Adrenal gland (tissue), 19 donors: Measurements from ENCODE around the gene FBLL1. TPM values are rescaled to one million over a fixed set of nuclear protein-coding genes. Genes with fewer than 3 reads are reported as not detected.
A peak's percentile ranks its signal among the peaks of the same experiment; 100 is the strongest.

Experiments used
- DNase-seq, 7 donors: peaks; one replicate each; pipeline ENCODE4 v3.0.0-alpha.2; 2019 to 2020
- H3K27ac ChIP-seq, 5 donors: fragments of 200-600 bp; sonication (generic) in 4 of 5; 1 replicate in 3 of 5; 2 replicates in 2 of 5; pipeline versions ENCODE4 v1.5.1 to v1.8.0; 2016 to 2020; ENCODE audit warnings: mild to moderate bottlenecking in 1 of 5
- H3K27me3 ChIP-seq: fragments of 200-600 bp; 2 replicates; pipeline ENCODE4 v1.8.0; 2021
- H3K36me3 ChIP-seq, 2 donors: fragments of 200-600 bp; replicated peaks in 1 of 2; 1 replicate in 1 of 2; 2 replicates in 1 of 2; pipeline versions ENCODE4 v1.5.1 to v1.8.0; 2018 to 2022
- H3K4me1 ChIP-seq, 2 donors: fragments of 200-600 bp; replicated peaks in 1 of 2; 1 replicate in 1 of 2; 2 replicates in 1 of 2; pipeline versions ENCODE4 v1.5.1 to v1.8.0; 2018 to 2021
- H3K4me3 ChIP-seq, 4 donors: fragments of 200-600 bp; sonication (generic) in 3 of 4; one replicate each; pipeline ENCODE4 v1.5.1; 2016 to 2018
- H3K9me3 ChIP-seq, 3 donors: fragments of 200-600 bp; sonication (generic) in 1 of 3; replicated peaks in 1 of 3; 1 replicate in 2 of 3; 2 replicates in 1 of 3; pipeline versions ENCODE4 v1.5.1 to v1.8.0; 2016 to 2021
- POLR2A ChIP-seq, 2 donors: fragments of 450-650 bp; IDR thresholded peaks; one replicate each; pipeline ENCODE4 v1.6.1; 2017; ENCODE audit warnings: antibody characterized with exemption in 2 of 2, mild to moderate bottlenecking in 2 of 2, moderate library complexity in 1 of 2
- WGBS, 4 donors: extraction: QIAGEN DNeasy Blood & Tissue Kit in 2 of 4; methylation state at CpG; one replicate each; pipeline versions ENCODE4 v1.1.5 to v1.1.7; 2013 to 2017; 5-methylcytosine and 5-hydroxymethylcytosine counted together
- intact Hi-C, 2 donors: fragments of 100-400 bp; cut with DNase I; formaldehyde crosslinking; loops; one replicate each; pipeline versions ENCODE4 v1.14.1 to v1.15.0; 2022 to 2023
- long read RNA-seq, 10 donors: library from polyadenylated mRNA in 3 of 10; unstranded in 2 of 10; stranded (forward) in 1 of 10; transcript quantifications; one replicate each; pipeline ENCODE4 v2.0.0 and lab custom pipeline, GENCODE V29; 2021 to 2026
- polyA plus RNA-seq, 3 donors: library from polyadenylated mRNA; stranded (reverse); fragments of 200-250 nt in 2 of 3; fragments of 350-450 nt in 1 of 3; fragmentation: Illumina TruSeq in 1 of 3; extraction: RNeasy Lipid Tissue Mini Kit (QIAGEN cat#74804) in 1 of 3; gene quantifications; one replicate each; pipeline ENCODE4 v1.2.3, GENCODE V29; 2013 to 2014
- total RNA-seq, 9 donors: library from RNA; depleted of rRNA in 4 of 9; stranded (reverse); fragments of >200 nt in 4 of 9; fragments of 120-200 nt in 1 of 9; fragmentation: NEBNext Ultra II Directional in 1 of 9; extraction: Animal tissue kit (Norgen Biotek cat#: 25700) in 1 of 9; gene quantifications; one replicate each; pipeline versions ENCODE4 v1.1.0 to v1.2.4, GENCODE V29; 2013 to 2023
- TF ChIP-seq, protein P1 (sequence below), 6 experiments: fragments of 450-650 bp in 4 of 6; fragments of 200-600 bp in 2 of 6; sonication (generic) in 1 of 6; IDR thresholded peaks; 1 replicate in 5 of 6; 2 replicates in 1 of 6; pipeline versions ENCODE4 v1.5.1 to v1.8.0; 2016 to 2021; ENCODE audit warnings: antibody characterized with exemption in 6 of 6, mild to moderate bottlenecking in 2 of 6, moderate library complexity in 1 of 6
- donor health status: healthy with polysubstance abuse.
- donor health status: Bipolar disorder and iron deficiency.
- donor health status: DM: yes; HTN: yes; CAD: no.
- donor health status: DM: no; HTN: no; CAD: no.
- donor health status: DM: no; HTN: no; CAD: no.
- donor health status: DM: yes; HTN: yes; CAD: no.

The FBLL1 gene
- total RNA-seq (1 to 10 TPM in 4 of 9 donors, under 1 TPM in 4, not detected in 1; 0.31 to 4.3 (median 0.93) TPM), polyA plus RNA-seq (1 to 10 TPM in 2 of 3 donors, under 1 TPM in 1; 0.40 to 3.1 (median 2.1) TPM)
- long read RNA-seq, donor 1, partial matches to known transcripts = 0 of 1 reads
- long read RNA-seq, donor 1, other reads (novel, unspliced or antisense) = 0 of 1 reads
- long read RNA-seq, donor 2, transcript FBLL1-201 (1 exons, 1,519 nt) = major isoform, 5 of 5 reads
- long read RNA-seq, donor 2, partial matches to known transcripts = 0 of 5 reads
- long read RNA-seq, donor 2, other reads (novel, unspliced or antisense) = 0 of 5 reads
- long read RNA-seq, donor 3 = 0 reads
- long read RNA-seq, donor 4 = 0 reads
- long read RNA-seq, donor 5, transcript FBLL1-201 (1 exons, 1,519 nt) = major isoform, 6 of 6 reads
- long read RNA-seq, donor 5, partial matches to known transcripts = 0 of 6 reads
- long read RNA-seq, donor 5, other reads (novel, unspliced or antisense) = 0 of 6 reads
- long read RNA-seq, donor 6 = 0 reads
- long read RNA-seq, donor 7 = 0 reads
- long read RNA-seq, donor 8, partial matches to known transcripts = 0 of 4 reads
- long read RNA-seq, donor 8, other reads (novel, unspliced or antisense) = 0 of 4 reads
- long read RNA-seq, donor 9 = 0 reads
- long read RNA-seq, donor 10, partial matches to known transcripts = 0 of 1 reads
- long read RNA-seq, donor 10, other reads (novel, unspliced or antisense) = 0 of 1 reads

DNA sequence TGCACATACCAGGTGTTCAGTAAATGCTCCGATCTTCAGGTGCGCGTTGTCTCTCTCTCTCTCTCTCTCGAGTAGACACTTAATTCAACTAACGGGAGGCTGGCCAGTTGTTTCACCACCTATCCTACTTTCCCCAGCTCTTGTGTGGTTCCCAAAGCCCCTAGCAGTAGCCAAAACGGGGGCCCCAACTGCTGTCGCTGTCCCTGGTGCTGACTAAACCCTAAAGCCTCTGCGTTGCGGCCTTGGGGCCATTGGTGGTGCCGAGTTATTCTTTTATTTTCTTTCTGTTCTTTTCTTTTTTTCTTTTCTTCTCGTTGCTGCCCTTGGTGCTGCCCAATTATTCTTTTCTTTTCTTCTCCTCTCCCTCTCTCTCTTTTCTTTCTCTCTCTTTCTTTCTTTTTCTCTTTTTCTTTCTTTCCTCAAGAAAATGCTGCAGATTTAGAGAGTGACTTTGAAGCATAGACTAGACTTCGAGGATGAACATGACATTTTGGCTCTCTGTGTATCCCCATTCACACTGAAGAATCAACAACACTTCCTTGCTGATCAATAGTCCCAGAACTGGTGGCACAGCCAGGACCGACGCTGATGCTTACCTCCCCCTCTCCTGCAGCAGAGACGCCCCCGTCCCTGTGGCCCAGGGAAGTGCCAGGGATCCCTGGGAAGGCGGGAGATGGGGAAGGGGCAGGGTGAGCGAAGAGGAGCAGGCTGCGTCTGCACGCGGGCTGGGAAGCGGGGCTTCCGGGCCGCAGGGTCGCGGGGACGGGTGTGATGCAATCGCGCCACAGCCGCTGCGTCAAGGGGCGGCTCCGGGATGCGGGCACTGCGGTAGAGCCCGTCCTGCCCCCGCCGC, at the start of gene FBLL1:
Gene FBLL1 (plus strand): TSS at position 785 of the 853 bp plus-strand sequence. CDS start 200 bp downstream, outside the sequence.
- Histone ChIP-seq H3K4me1 (peaks cover 0 to 5% of the 10 kb centered on the region in 2 donors), H3K9me3 (no peaks in the 10 kb centered on the region), H3K27me3 (no peaks in the 10 kb centered on the region), H3K4me3 (peak within 1 kb of the TSS in 2 of 4 donors; percentile 28 to 57), H3K27ac (no peak within 1 kb of the TSS), H3K36me3 (no peaks in the 10 kb centered on the region)
- intact Hi-C loops = no loop called here
- 10 to 28% (median 20%) methylated on average over 18 to 38 of the region's 38 CpGs for WGBS, 4 donors
- TF ChIP-seq, protein P1, sequence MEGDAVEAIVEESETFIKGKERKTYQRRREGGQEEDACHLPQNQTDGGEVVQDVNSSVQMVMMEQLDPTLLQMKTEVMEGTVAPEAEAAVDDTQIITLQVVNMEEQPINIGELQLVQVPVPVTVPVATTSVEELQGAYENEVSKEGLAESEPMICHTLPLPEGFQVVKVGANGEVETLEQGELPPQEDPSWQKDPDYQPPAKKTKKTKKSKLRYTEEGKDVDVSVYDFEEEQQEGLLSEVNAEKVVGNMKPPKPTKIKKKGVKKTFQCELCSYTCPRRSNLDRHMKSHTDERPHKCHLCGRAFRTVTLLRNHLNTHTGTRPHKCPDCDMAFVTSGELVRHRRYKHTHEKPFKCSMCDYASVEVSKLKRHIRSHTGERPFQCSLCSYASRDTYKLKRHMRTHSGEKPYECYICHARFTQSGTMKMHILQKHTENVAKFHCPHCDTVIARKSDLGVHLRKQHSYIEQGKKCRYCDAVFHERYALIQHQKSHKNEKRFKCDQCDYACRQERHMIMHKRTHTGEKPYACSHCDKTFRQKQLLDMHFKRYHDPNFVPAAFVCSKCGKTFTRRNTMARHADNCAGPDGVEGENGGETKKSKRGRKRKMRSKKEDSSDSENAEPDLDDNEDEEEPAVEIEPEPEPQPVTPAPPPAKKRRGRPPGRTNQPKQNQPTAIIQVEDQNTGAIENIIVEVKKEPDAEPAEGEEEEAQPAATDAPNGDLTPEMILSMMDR (IDR thresholded peaks at IDR 0.05) = no peak
- DNase-seq = peak; percentile 29 to 57 (median 38)

DNA sequence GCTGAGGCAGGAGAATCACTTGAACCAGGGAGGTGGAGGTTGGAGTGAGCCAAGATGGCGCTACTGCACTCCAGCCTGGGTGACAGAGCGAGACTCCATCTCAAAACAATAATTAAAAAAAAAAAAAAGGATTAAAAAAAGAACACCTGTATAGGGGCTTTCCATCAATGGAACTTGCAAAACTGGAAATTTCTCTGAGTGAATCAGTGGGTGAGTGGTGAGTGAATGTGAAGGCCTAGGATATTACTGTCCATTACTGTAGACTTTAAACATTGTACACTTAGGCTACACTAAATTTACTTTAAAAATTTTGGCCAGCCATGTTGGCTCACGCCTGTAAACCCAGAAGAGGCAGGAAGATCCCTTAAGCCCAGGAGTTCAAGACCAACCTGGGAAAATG, 48.5 kb upstream of the FBLL1 start:
- H3K36me3 ChIP-seq = no peaks in the 10 kb centered on the region
- no peak for DNase-seq
- no peaks in the 10 kb centered on the region for H3K9me3 ChIP-seq
- 78 to 93% (median 90%) methylated on average over 3 of the region's 3 CpGs for WGBS, 4 donors
- H3K4me1 ChIP-seq = no peaks in the 10 kb centered on the region
- H3K4me3 ChIP-seq = no peak overlapping the region
- H3K27ac ChIP-seq = no peak overlapping the region
- intact Hi-C loops = no loop called here
- H3K27me3 ChIP-seq = no peaks in the 10 kb centered on the region
- no peak for TF ChIP-seq POLR2A (IDR thresholded peaks at IDR 0.05)
- TF ChIP-seq, protein P1 (IDR thresholded peaks at IDR 0.05) = no peak

DNA sequence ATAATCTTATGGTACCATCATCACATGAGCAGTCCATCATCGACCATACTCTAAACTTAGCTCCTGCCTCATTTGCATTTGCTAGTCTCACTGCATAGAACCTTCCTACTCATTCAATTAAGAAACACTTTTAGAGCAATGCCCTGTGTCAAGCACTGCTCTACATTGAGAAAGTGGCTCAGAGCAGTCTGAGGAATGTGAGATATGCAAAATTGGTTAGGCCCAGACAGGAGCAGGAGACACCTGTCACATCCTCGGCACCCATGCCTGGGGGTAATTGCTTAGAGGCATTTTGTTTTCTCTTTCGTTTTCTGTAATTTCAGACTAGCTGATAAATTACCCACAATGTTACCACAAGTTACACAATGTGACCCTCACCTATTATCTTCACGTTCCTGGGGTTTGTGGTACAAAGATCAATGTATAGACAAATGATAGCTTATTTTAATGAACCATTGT, 47.7 kb upstream of the FBLL1 start:
- Histone ChIP-seq H3K4me1 (no peaks in the 10 kb centered on the region), H3K36me3 (no peaks in the 10 kb centered on the region), H3K9me3 (no peaks in the 10 kb centered on the region), H3K27me3 (no peaks in the 10 kb centered on the region), H3K27ac (no peak overlapping the region), H3K4me3 (no peak overlapping the region)
- no peak for DNase-seq
- intact Hi-C loops = no loop called here
- WGBS, 4 donors = 47 to 62% (median 56%) methylated on average over 4 of the region's 4 CpGs
- TF ChIP-seq POLR2A (IDR thresholded peaks at IDR 0.05) = no peak
- TF ChIP-seq, protein P1 (IDR thresholded peaks at IDR 0.05) = no peak

DNA sequence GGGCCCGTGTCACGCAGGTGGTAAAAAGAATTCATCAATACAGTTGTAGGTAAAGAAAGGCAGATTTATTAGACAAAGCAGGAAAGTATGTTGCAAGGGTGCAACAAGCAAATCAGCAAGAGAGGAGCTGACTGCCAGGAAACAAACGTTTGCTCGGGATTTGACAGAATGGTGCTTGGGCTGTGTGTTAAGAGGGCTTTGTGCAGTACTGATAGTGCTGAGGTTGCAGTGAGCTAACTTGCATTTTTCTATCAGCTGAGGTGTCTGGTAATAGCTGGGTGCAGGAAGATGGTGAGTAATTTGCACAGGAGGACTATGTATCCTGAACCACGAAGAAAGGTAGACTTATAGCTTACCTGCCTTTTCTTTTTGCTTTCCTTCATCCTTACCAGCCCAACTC, 46.7 kb upstream of the FBLL1 start:
- WGBS, 4 donors = 61 to 73% (median 66%) methylated on average over 5 of the region's 5 CpGs
- peaks cover 0 to 3% of the 10 kb centered on the region in 2 donors for H3K4me1 ChIP-seq
- no peak for DNase-seq
- intact Hi-C loops = no loop called here
- TF ChIP-seq POLR2A (IDR thresholded peaks at IDR 0.05) = no peak
- TF ChIP-seq, protein P1 (IDR thresholded peaks at IDR 0.05) = no peak
- no peaks in the 10 kb centered on the region for H3K36me3 ChIP-seq
- H3K27ac ChIP-seq = no peak overlapping the region
- no peak overlapping the region for H3K4me3 ChIP-seq
- H3K9me3 ChIP-seq = no peaks in the 10 kb centered on the region
- no peaks in the 10 kb centered on the region for H3K27me3 ChIP-seq
